Suprapubic skin (tissue), 4 donors: ENCODE data around the gene IFRD2. TPM values are rescaled to one million over a fixed set of nuclear protein-coding genes. Genes with fewer than 3 reads are reported as not detected.
A peak's percentile ranks its signal among the peaks of the same experiment; 100 is the strongest.

Source experiments
- DNase-seq, 2 donors: peaks; one replicate each; pipeline ENCODE4 v3.0.0-alpha.2; 2019; ENCODE audit warnings: low spot score in 2 of 2
- H3K27ac ChIP-seq: fragments of 200-600 bp; sonication (generic); one replicate; pipeline ENCODE4 v1.5.1; 2019
- H3K27me3 ChIP-seq: fragments of 200-600 bp; sonication (generic); one replicate; pipeline ENCODE4 v1.5.1; 2019
- H3K36me3 ChIP-seq: fragments of 200-600 bp; sonication (generic); one replicate; pipeline ENCODE4 v1.5.1; 2019
- H3K4me1 ChIP-seq: fragments of 200-600 bp; sonication (generic); one replicate; pipeline ENCODE4 v1.5.1; 2019
- H3K4me3 ChIP-seq: fragments of 200-600 bp; sonication (generic); one replicate; pipeline ENCODE4 v1.5.1; 2019; ENCODE audit warnings: mild to moderate bottlenecking
- H3K9me3 ChIP-seq: fragments of 200-600 bp; sonication (generic); one replicate; pipeline ENCODE4 v1.5.1; 2019
- EP300 ChIP-seq: sonication (generic); formaldehyde crosslinking; IDR thresholded peaks from one replicate; pipeline ENCODE4 v1.6.1; 2017; ENCODE audit warnings: antibody characterized with exemption
- POLR2A ChIP-seq, 2 donors: fragments of 450-650 bp; IDR thresholded peaks; one replicate each; pipeline ENCODE4 v1.6.1; 2017; ENCODE audit warnings: antibody characterized with exemption in 2 of 2, mild to moderate bottlenecking in 2 of 2, moderate library complexity in 2 of 2
- POLR2AphosphoS5 ChIP-seq, 3 donors: sonication (generic); formaldehyde crosslinking; IDR thresholded peaks; one replicate each; pipeline ENCODE4 v1.6.1; 2017; ENCODE audit warnings: antibody characterized with exemption in 3 of 3
- WGBS: methylation state at CpG from one replicate; pipeline ENCODE4 v1.1.5; 2018; 5-methylcytosine and 5-hydroxymethylcytosine counted together
- total RNA-seq, 4 donors: library from RNA; depleted of rRNA; stranded (reverse); fragments of >200 nt; gene quantifications; one replicate each; pipeline ENCODE4 v1.1.0, GENCODE V29; 2016
- TF ChIP-seq, protein P1 (sequence below), 2 donors: fragments of 200-600 bp in 1 of 2; fragments of 450-650 bp in 1 of 2; sonication (generic) in 1 of 2; IDR thresholded peaks; one replicate each; pipeline ENCODE4 v1.5.1; 2016 to 2019; ENCODE audit warnings: antibody characterized with exemption in 2 of 2, mild to moderate bottlenecking in 1 of 2, moderate library complexity in 1 of 2

The IFRD2 gene
- total RNA-seq, 4 donors from 2014 or later: 56.3 to 84.9 (median 75.2) TPM

- Histone ChIP-seq H3K4me3 (peak overlapping the region; percentile 79), H3K9me3 (no peaks in the 10 kb centered on the region), H3K36me3 (peaks cover 42% of the 10 kb centered on the region), H3K4me1 (peaks cover 57% of the 10 kb centered on the region), H3K27ac (peak overlapping the region; percentile 76), H3K27me3 (no peaks in the 10 kb centered on the region)
- WGBS: 20% methylated on average over 1 of the region's 4 CpGs
- no peak for DNase-seq
- TF ChIP-seq POLR2A (IDR thresholded peaks at IDR 0.05) (no peak), EP300 (no peak), POLR2AphosphoS5 (IDR thresholded peaks at IDR 0.05) (no peak)
- TF ChIP-seq, protein P1, sequence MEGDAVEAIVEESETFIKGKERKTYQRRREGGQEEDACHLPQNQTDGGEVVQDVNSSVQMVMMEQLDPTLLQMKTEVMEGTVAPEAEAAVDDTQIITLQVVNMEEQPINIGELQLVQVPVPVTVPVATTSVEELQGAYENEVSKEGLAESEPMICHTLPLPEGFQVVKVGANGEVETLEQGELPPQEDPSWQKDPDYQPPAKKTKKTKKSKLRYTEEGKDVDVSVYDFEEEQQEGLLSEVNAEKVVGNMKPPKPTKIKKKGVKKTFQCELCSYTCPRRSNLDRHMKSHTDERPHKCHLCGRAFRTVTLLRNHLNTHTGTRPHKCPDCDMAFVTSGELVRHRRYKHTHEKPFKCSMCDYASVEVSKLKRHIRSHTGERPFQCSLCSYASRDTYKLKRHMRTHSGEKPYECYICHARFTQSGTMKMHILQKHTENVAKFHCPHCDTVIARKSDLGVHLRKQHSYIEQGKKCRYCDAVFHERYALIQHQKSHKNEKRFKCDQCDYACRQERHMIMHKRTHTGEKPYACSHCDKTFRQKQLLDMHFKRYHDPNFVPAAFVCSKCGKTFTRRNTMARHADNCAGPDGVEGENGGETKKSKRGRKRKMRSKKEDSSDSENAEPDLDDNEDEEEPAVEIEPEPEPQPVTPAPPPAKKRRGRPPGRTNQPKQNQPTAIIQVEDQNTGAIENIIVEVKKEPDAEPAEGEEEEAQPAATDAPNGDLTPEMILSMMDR (IDR thresholded peaks at IDR 0.05): no peak
Observed at GRCh38 chr3:50327129-50327528, 34.9 kb upstream of the IFRD2 start.

- Histone ChIP-seq H3K36me3 (peaks cover 33% of the 10 kb centered on the region), H3K9me3 (no peaks in the 10 kb centered on the region), H3K27me3 (no peaks in the 10 kb centered on the region), H3K4me3 (no peak overlapping the region), H3K4me1 (peaks cover 61% of the 10 kb centered on the region), H3K27ac (no peak overlapping the region)
- WGBS: 98% methylated on average over 8 of the region's 8 CpGs
- no peak for DNase-seq
- TF ChIP-seq, protein P1 (IDR thresholded peaks at IDR 0.05): no peak
- TF ChIP-seq EP300: no peak
- no peak for TF ChIP-seq POLR2A (IDR thresholded peaks at IDR 0.05)
- no peak for TF ChIP-seq POLR2AphosphoS5 (IDR thresholded peaks at IDR 0.05)
Observed at GRCh38 chr3:50326182-50326541, 33.9 kb upstream of the IFRD2 start.

DNA sequence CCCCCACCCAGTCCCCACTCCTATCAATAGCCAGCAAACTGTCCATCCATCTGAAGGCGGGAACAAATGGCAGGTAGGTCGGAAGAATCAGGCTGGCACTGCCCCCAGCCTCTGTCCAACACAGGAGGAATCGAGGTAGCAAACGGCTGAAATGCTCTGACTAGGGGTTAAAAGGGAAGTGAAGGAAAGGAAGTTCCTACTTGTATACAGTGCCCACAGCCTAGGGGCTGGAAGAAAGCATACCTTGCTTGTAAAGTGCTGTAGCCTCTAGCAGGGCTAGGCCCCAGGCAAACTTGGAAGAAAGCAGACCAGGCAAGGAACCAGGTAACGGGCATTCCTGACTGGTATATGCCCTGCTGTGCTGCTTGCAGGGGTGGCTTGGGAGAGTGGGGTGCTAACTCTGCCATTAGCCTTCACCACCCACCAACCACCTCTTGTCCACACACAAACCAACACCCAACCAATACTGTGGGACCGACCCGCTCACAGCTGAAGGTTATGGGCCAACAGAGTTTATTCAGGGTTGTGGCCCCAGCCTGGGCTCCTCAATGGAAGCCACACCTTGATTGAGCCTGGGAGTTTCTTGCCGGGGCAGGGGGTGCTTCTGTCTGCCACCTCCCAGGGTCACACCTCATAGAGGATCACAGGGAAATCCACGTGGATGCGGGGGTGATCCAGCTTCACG is 33.4 kb upstream of the IFRD2 start:
- no peak overlapping the region for H3K27ac ChIP-seq
- H3K4me3 ChIP-seq: no peak overlapping the region
- H3K9me3 ChIP-seq: no peaks in the 10 kb centered on the region
- TF ChIP-seq POLR2A (IDR thresholded peaks at IDR 0.05) (no peak), POLR2AphosphoS5 (IDR thresholded peaks at IDR 0.05) (no peak), EP300 (no peak)
- TF ChIP-seq, protein P1 (IDR thresholded peaks at IDR 0.05): no peak
- WGBS: 84% methylated on average over 11 of the region's 11 CpGs
- H3K27me3 ChIP-seq: no peaks in the 10 kb centered on the region
- no peak for DNase-seq
- peaks cover 27% of the 10 kb centered on the region for H3K36me3 ChIP-seq
- H3K4me1 ChIP-seq: peaks cover 62% of the 10 kb centered on the region

- Histone ChIP-seq H3K9me3 (no peaks in the 10 kb centered on the region), H3K4me1 (peaks cover 68% of the 10 kb centered on the region), H3K4me3 (no peak overlapping the region), H3K36me3 (peaks cover 22% of the 10 kb centered on the region), H3K27me3 (no peaks in the 10 kb centered on the region), H3K27ac (no peak overlapping the region)
- TF ChIP-seq POLR2A (IDR thresholded peaks at IDR 0.05) (no peak), POLR2AphosphoS5 (IDR thresholded peaks at IDR 0.05) (no peak), EP300 (no peak)
- TF ChIP-seq, protein P1 (IDR thresholded peaks at IDR 0.05): no peak
- WGBS: 57% methylated on average over 2 of the region's 2 CpGs
- DNase-seq: no peak
Observed at GRCh38 chr3:50325113-50325480, 32.9 kb upstream of the IFRD2 start.

DNA sequence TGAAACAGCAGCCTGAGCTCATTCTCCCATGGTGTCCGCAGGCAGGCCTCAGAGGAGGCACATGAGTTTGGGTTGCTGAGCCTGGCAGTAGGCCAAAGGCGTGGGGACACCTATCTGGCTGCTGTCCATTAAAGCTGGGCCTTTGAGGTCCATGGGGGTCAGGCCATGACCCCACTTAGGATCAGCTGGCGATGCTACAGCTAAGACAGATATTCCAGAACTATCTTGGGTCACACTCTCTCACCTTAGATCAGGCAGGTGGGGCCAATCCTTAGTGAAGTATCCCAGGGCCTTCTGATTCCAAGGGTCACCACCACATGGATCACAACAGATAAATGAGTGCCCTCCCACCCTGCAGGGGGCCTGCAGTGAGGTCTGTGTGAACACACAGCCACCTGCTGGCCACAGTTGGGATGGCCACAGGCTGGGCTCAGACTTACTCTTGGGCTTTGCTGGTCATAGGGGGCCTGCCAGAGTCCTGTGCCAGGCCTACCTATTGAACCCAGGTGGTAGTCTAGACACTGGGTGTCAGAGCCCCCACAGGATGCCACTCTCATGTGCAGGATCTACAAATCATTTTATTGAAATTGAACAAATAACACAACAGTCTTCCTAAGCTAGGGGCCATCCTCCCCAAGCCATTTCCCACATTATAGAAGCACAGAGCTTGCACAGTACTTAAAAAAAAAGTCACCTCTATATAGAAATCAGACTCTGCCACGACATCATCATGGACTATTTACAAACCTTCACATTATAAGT is 32.3 kb upstream of the IFRD2 start:
- H3K36me3 ChIP-seq: peaks cover 20% of the 10 kb centered on the region
- H3K9me3 ChIP-seq: no peaks in the 10 kb centered on the region
- H3K27me3 ChIP-seq: no peaks in the 10 kb centered on the region
- DNase-seq: peak in 1 of 2 donors; percentile 82
- TF ChIP-seq POLR2A (IDR thresholded peaks at IDR 0.05): no peak
- no peak for TF ChIP-seq POLR2AphosphoS5 (IDR thresholded peaks at IDR 0.05)
- TF ChIP-seq, protein P1 (IDR thresholded peaks at IDR 0.05): peak; percentile 66 to 89
- peak overlapping the region; percentile 96 for H3K27ac ChIP-seq
- H3K4me1 ChIP-seq: peaks cover 74% of the 10 kb centered on the region
- no peak overlapping the region for H3K4me3 ChIP-seq
- WGBS: 12% methylated on average over 1 of the region's 4 CpGs
